Measurements from ENCODE around the gene FIBCD1.

FIBCD1 gene

GRCh38 chr9:130927995-130928900, 10.8 kb downstream of the FIBCD1 start:
- peak; percentile 80 for DNase-seq (ENCODE audit: low spot score)
- no peak for TF ChIP-seq CTCF (IDR thresholded peaks at IDR 0.05; ENCODE audit: extremely low read depth, missing control alignments)

GRCh38 chr9:130927338-130927737, 11.7 kb downstream of the FIBCD1 start:
- no peak for TF ChIP-seq CTCF (IDR thresholded peaks at IDR 0.05; ENCODE audit: extremely low read depth, missing control alignments)
- DNase-seq (ENCODE audit: low spot score), result no peak

GRCh38 chr9:130925050-130925678, 13.9 kb downstream of the FIBCD1 start:
- TF ChIP-seq CTCF (IDR thresholded peaks at IDR 0.05; ENCODE audit: extremely low read depth, missing control alignments), result no peak
- no peak for DNase-seq (ENCODE audit: low spot score)

GRCh38 chr9:130924448-130924788, 14.6 kb downstream of the FIBCD1 start:
- no peak for DNase-seq (ENCODE audit: low spot score)
- no peak for TF ChIP-seq CTCF (IDR thresholded peaks at IDR 0.05; ENCODE audit: extremely low read depth, missing control alignments)

GRCh38 chr9:130923611-130924447, 15.2 kb downstream of the FIBCD1 start:
- no peak for TF ChIP-seq CTCF (IDR thresholded peaks at IDR 0.05; ENCODE audit: extremely low read depth, missing control alignments)
- DNase-seq (ENCODE audit: low spot score), result no peak

- no peak for TF ChIP-seq CTCF (IDR thresholded peaks at IDR 0.05; ENCODE audit: extremely low read depth, missing control alignments)
- no peak for DNase-seq (ENCODE audit: low spot score)
Observed at GRCh38 chr9:130922893-130923610, 16.0 kb downstream of the FIBCD1 start.
